Activated CD4-positive, alpha-beta T cell treated with anti-CD3 and anti-CD28 coated beads for 4 hours (primary cell): ENCODE measurements around the gene COL15A1.
"Not testable (repeated sequence)": the region's sequence is repeated elsewhere in the genome, so short reads cannot be mapped to it uniquely, and the experiment has no call there.

ENCODE experiments used
- DNase-seq, 2 donors: peaks; one replicate each; pipeline ENCODE4 v3.0.0-alpha.2; 2020

The COL15A1 gene

DNA sequence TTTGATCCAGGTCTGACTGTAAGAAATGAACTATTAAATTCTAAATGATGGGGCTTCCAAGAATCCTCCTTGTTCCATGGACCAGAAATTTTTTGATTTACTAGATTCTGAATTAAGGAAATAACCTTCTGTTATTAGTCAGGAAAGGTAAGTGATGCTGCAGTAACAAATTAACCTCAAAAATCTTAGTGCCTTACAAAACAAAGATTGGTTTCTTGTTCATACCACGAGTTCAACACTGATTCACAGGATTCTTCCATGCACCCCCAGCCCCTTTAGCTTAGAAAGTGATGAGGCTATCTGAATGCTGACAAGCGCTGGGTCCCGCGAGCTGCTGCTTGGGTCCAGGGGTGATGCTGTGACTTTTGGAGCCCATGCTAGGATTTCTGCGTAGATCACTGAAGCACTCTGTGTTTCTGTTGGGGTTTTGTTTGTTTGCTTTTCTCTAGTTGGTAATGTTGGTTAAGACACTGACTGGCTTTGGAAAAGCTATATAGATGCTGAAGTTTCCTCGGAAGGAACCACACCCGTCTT is 52.3 kb downstream of the COL15A1 start:
- DNase-seq = no peak

DNA sequence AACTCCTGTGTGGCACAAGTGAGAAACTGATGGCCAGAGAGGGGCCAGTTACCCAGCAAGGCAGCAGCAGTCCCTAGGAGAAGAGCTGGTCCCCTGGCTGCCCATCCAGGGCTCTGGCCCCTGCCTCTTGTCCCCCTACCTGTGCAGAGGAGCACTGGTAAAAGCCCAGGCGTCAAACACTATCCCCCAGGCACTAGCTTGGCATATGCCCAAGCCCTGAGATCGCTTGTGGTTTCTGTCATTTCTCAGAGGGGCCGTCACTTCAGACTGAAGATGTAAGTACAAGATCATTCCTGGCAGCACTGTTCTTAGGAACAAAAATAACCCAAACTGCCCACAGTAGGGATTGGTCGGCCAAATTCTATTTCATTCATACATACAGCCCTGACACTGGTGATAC is 53.9 kb downstream of the COL15A1 start:
- DNase-seq = no peak

DNA sequence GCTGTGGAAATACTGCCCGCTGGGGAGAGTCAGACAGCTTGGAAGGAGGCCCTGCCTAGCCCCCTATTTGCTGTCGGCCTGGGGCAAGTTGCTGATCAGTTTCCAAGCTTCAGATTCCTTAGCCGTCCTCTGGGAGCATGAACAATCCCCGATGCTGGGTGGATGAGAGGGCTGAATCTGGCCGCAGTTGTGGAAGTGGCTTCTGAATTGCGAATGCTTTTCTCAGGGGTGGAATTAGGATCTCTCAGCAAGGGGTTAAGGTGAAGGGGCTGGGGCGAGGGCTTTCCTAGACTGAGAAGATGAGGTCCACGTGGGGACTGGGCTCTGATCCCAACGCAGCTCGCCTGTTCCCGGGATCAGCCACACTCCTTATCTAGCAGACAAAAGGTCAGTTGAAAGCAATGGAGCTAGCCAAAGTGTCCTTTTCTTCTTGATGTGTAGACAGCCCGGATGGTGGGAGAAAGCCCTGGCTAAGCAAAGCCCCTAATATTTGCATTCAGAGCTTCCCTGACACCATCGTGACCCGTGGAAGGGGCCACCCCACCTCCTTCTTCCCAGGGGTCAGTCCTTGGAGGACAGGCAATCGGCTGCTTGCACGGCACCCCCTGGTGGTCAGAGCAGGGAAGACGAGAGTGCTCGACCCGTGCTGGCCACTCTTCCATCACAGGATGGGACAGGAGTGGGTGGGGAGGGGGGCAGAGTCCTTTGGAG is 54.9 kb downstream of the COL15A1 start:
- DNase-seq = peak; percentile 44 to 51

DNA sequence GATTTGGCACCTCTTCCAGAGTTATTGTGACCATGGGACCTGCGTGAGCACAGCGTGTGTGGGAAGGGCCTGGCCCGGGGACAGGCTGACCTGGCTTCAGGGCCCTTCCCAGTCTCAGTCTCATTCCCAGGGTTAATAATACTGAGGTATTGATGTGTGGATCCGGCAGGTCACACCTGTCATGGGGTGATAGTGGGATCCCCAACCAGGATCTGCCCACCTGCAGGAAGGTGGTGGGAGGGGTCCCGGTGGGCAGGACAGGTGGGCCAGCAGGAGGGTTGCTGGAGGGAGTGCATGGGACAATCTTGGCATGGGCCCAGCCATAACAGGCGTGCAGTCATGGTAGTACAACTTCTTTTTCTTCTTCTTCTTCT is 55.4 kb downstream of the COL15A1 start:
- DNase-seq = no peak

DNA sequence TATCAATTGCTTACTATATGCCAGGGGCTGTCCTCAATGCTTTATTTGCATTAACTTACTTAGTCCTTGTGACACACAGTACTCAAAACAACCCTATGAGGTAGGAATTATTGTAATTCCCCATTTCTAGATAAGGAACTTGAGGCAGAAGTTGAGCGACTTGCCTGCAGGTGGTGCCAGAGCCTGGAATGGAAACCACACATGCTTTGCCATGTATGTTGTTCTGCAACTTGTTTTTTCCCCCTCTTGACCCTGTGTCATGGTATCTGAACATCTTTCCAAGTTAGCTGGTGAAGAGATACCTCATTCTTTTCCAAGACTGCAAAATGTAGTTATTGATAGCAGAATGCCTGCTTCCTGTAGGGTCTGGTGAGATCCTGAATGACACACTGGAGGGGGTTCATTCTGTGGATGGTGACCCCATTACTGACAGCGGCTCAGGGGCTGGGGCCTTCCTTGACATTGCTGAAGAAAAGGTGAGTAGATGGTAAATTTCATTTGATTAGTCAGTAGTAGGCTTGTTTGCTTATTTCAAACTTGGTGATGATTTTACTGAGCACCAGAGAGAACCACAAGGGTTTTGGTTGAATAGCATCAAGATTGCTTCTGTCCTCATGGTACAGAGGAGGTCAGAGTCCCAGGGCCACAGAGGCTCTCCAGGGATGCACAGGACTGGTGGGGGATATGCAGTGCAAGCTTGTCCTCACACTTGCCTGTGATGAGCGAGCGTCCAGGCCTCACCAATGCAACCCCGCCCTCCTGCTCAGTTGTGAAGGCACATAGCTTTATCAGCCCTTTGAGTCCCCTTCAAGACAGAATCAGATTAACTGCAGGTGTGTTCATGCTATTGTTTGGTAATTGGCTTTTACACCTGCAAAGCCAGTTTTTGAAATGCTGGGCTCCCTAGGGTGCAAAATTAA is 57.0 kb downstream of the COL15A1 start:
- DNase-seq = peak; percentile 59 to 67

DNA sequence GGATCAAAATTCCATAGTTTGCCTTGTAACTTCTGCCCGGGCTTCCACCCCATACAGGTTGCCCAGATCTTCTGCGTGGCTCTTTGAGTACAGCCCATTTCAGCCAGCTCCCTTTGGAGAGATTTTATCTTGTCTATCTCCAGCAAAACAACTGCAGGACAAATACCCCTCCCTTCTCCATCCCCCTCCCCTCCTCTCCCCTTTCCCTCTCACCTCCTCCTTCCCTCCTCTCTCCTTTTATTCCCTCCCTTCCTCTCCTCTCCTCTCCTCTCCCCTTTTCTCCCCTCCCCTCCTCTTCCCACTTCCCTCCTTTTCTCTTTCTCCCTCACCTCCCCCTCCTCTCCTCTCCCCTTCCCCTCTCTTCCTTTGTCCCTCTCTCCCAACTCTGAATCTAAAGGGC is 58.2 kb downstream of the COL15A1 start:
- no peak for DNase-seq

DNA sequence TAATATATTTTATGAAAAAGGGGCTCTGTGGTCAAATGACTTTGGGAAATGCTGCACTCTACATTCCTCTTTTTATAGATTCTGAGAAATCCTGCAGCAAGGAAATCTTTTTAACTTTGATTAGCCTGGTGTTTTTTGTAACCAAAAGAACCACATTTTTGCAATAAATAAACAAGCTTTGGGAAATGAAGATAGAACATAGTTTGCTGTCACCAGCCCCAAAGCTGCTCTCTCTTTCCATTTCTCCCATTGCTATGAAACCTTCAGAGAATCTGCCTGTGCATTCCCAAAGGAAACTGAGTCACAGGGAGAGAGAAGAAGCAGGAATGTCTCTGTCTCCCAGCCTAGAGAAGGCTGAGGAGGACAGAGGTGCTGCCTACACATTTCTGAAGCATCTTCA is 59.0 kb downstream of the COL15A1 start:
- no peak for DNase-seq

DNA sequence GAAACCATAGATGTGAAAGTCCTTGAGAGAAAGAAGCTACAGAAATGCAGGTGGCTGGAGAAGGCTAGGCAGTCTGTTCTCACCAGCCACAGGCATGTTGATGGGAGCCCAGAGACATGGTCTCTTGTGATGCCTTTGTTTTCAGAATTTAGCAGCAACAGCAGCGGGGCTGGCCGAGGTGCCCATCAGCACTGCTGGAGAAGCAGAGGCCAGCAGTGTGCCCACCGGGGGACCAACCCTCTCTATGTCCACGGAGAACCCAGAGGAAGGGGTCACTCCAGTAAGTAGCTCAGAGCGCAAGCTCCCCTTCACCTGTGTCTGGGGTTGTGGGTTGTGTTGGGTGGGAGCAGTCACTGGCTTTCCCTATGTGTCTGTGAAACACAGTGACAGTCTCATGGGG is 59.6 kb downstream of the COL15A1 start:
- no peak for DNase-seq

DNA sequence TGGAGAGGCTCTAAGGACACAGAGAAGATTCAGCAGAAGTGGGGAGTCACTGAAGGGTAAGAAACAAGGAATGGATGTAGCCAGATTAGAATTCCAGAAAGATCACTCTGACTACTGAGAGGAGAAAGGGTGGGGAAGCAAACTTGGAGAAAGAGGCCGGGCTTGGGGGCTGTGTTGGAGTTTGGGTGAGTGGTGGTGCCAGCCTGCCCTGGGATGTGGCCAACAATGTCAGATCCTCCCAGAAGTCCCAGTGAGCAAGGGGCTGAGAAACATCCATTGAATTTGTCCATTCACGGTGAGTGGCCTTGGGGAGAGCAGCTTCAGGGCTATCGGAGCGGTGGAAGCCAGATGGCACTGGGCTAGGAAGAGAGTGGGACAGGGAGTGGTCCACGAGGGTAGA is 60.4 kb downstream of the COL15A1 start:
- no peak for DNase-seq

DNA sequence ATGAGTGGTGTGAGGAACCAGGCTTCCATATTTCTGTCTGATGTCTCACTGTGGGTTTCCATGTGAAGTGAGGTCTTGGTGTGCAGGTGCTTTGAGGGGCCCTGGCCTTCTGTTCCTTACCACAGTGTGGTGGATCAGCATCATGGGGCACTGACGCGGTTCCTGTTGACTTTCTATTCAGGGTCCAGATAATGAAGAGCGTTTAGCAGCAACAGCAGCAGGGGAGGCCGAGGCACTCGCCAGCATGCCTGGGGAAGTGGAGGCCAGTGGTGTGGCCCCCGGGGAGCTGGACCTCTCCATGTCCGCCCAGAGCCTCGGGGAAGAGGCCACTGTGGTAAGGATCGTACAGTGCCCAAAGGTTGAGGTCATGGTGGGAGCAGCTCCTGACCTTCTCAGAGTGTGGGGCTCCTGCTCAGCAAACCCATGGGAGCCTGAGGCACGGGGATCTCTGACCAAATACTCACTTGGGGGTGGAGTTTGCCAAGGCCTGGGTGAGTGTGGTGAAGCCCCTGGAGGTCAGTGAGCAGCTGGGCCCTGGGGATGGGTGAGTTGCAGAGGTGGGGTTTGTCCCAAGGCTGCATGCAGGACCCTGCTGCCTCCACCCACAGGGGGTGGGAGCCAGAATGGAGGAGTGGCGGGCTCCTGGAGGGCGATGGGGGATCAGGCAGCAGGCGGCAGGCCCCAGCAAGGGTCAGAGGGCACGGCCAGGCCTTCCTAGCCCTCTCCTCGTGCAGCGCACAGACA is 61.2 kb downstream of the COL15A1 start:
- no peak for DNase-seq

DNA sequence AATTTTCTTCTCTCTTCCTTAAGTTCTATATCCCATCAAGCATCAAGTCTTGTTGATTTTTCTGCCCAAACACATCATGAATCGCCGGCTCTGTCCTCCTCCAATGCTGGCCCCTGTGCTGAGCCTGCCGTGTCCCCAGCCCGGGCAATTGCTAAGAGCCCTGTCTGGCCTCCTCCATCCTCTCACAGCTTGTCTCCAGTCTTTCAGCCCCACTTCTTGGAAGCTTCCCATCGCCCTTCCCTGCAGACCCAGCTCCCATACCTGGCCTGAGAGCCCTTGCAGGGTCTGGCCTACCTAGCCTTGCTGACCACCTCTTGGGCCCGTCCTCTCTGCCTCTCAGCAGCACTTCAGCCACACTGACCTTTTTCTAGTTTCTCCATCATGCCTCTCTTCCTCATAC is 61.9 kb downstream of the COL15A1 start:
- DNase-seq = no peak

DNA sequence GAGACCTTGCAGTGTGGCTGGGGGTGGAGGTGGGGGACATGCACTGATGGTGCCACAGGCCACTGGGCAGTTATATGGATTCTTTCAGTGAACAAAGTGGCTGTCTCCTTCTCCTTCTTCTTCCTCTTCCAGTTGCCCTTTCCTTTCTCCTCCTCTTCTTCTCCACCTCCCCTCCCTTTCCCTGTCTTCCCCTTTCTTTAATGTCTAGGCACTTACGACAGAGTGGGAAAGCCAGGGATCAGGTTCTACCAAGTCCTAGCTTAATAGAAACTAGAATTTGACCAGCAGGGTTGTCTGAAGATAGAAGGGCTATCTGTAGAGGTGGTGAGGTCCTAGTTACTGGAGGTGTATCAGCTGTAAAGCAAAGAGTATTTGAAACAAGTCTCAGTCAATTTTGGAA is 62.8 kb downstream of the COL15A1 start:
- no peak for DNase-seq

DNA sequence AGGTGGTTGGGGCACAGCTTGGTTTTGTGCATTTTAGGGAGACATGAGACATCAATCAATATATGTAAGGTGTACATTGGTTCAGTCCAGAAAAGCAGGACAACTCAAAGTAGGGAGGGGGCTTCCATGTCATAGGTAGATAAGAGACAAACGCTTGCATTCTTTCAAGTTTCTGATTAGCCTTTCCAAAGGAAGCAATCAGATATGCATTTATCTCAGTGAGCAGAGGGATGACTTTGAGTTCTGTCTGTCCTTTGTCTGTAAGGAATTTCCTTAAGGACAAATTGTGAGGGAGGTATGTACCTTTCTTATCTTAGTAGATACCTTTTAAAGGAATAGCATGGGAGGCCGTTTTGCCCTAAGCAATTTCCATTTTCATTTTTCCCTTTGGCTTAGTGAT is 63.3 kb downstream of the COL15A1 start:
- DNase-seq = no peak

DNA sequence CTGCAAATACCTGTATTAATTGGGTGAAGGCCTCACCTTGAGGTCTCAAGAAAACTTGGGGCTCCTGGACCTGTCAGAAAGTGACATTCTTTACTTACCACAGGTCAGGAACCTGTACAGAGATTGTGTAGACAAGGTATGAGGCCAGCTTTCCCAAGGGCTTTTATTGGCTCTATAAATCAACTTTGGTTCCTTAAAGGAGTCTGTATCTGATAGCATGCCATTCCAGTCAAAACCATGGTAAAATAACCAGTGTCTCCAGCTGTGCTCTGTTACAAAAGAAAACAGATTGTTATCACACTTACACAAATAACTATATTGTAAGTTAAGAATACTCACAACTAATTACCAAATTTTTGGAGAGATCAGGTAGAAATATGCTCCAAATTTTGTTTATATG is 64.5 kb downstream of the COL15A1 start:
- DNase-seq = no peak

DNA sequence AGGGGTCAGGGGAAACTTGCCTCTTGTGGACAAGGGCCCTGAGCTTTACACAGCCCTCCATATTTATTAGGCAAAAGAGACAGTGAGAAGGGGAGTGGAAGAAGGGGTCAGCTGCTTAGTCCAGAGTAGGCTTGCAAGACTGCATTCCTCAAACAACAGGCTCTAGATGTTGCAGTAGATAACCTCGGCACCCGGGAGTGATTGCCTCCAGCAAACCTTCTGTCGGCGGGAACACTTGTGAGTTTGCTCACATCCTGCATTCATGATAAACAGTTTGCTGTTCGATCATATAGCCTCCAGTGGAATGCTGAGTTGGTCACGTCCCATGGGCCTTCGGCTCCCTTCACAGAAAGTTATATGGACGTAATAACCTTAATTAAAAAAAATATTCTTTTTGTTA is 66.7 kb downstream of the COL15A1 start:
- not testable (repeated sequence) for DNase-seq

DNA sequence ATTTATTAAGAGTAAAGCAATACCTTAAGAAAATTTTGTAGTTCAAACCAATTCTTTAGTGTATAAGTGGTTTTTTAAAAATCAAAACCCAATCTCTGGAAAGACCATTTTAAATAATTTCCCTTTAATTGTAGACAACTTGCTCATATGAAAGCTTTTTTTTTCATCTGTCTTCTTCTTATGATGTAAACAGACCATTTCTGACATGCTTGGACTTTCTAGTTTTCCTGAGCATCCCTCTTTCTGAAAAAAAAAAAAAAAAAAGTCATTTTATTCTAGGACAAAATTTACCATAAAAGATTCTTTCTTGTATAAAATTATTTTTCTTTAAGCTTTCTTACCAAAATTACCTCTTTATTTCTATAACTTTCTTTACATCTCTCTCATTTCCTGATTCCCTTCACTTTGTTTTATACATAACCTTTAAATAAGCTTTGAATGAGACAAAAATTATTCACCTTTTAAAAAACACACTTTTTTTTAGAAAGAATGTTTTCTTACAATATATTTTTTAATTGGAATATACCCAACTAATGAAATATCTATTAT is 67.5 kb downstream of the COL15A1 start:
- DNase-seq = no peak

DNA sequence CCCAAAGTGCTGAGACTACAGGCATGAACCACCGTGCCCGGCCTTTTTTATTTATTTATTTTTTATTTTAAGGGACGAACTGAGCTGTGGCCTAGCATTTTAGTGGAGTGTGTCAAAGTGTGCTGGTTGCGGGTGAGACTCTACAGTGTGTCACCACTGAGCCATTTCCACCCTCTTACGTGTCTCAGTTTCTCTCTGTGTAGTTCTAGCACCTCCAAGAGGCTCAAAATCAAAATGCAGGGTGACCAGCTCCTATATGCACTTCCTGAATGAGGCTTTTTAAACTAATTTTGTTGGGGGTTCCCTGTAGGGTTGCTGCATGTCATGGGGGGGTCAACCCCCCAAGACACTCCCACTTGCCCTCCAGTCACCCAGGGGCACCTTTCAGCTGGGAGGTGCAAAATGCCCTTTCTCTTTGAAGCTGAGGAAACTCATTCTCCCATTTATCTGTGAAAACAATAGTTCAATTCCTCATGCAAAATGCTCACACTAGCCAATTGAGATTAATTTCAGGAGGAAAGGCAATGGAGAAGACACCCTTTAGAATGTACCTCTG is 69.3 kb downstream of the COL15A1 start:
- no peak for DNase-seq

DNA sequence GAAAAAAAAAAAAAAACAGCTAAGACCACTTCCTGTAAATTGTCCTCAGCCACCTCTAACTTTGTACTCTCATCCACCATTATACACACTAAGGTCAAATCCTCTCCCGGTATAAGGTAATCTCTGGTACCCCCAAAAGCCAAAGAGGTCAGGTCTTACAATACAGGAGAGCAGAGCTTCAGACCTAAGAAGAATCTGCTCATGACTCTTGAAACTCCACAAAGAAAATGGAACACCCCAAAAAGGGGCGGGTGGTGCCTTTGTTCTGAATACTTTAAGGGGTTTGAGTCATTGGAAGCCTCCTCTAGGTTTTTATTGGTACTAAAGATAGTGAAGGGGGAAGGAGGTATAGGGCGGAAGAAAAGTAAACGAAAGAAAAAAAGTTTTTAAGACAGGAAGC is 69.8 kb downstream of the COL15A1 start:
- peak in 1 of 2 donors; percentile 14 for DNase-seq

DNA sequence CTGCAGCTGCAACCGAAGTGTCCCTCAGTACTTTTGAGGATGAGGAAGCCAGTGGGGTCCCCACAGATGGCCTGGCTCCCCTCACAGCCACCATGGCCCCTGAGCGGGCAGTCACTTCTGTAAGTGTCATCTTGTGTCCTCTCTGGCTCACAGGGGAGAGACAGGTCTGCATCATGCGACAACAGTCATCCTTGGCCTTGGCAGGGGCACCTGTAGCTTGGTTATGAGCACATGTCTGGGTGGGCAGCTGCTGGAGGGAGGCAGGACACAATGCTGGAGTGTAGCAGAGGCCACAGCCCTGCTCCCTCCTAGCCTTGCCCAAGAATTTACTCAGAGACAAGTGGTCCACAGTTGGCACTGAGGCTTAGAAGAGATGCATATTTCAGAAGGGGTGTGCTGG is 71.7 kb downstream of the COL15A1 start:
- DNase-seq = no peak

DNA sequence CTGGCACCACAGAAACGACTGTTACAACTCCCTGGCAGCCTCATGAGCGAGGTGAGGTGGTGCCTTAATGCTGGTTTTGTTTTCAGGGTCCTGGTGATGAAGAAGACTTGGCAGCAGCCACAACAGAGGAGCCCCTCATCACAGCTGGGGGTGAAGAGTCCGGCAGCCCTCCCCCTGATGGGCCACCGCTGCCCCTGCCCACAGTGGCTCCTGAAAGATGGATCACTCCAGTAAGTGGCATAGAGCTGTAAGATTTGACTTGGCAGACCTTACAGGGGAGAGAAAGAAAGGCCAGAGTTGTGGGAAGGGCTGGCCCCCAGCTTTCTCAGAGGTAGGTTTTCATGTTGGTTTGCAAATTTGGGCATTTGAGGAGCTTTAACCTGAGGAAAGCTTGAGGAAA is 72.2 kb downstream of the COL15A1 start:
- DNase-seq = no peak

DNA sequence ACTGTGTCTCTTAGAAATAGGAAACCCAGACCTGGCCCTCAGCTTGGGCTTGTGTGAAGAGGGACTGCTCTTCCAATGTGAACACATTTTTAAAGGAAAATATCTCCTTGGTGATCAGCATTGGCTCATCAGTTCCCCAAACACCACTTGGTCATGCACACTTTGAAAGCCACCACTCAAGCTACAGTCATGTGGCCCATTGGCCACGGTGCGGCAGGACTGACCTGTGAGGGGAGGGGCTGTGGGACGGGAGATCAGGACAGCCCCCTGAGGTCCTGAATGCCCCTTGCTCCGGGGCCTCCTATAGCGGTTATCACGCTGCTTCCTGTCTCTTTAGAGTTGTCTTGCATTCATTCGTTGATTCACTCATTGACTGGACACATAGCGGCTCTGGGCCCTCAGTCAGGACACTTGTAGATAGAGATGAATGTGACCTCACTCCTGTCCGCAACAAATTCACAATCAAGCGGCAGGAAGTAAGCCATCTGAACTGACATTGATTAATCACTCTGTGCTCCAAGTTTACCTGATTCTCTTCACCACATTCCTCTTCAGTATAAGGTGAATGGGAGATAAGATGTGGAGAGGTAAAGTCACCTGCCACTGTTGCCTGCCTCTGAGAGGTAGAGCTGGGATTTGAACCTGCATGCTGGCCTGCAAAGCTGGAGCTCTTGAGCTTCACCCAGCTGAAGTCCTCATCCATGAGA is 73.1 kb downstream of the COL15A1 start:
- DNase-seq = no peak

DNA sequence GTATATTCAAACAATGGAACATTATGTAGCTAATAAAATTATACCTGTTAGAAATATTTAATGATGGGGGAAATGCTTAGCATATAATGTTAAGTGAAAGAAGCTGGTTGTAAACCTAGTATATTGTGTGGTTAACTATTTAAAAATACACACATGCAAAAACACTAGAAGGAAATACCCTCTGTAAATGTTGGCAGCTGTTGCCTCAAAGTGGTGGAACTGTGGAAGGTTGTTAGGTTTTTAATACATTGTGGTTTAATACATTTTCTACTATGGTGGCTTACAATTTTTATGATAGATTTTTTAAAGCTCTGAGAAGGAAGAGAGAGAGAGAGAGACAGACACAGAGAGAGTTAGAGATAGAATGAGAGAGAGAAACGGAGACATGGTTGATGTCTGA is 74.9 kb downstream of the COL15A1 start:
- no peak for DNase-seq
